ENCODE results near the gene PLEKHG4. TPM values are rescaled to one million over a fixed set of nuclear protein-coding genes. Genes with fewer than 3 reads are reported as not detected.
A peak's percentile ranks its signal among the peaks of the same experiment; 100 is the strongest.

Gene PLEKHG4
- total RNA-seq, 1 donor from 2014 or later = 3.4 TPM

- Mint-ChIP-seq H3K9me3 (ENCODE audit: unreplicated experiment) (no peaks in the 10 kb centered on the region), H3K36me3 (ENCODE audit: unreplicated experiment) (no peaks in the 10 kb centered on the region), H3K4me1 (ENCODE audit: low read depth, unreplicated experiment) (no peaks in the 10 kb centered on the region), H3K27ac (ENCODE audit: unreplicated experiment) (no peak overlapping the region), H3K27me3 (ENCODE audit: unreplicated experiment) (peaks cover 3% of the 10 kb centered on the region), H3K4me3 (ENCODE audit: unreplicated experiment) (no peak overlapping the region)
- DNase-seq = no peak
- no peak for TF ChIP-seq CTCF (IDR thresholded peaks at IDR 0.05; ENCODE audit: partially characterized antibody, unreplicated experiment)
Observed at GRCh38 chr16:67234180-67234597, 45.1 kb upstream of the PLEKHG4 start.

GRCh38 chr16:67235816-67236562 lies 43.3 kb upstream of the PLEKHG4 start:
- peak overlapping the region; percentile 74 for H3K4me3 Mint-ChIP-seq (ENCODE audit: unreplicated experiment)

GRCh38 chr16:67236563-67237395 lies 42.6 kb upstream of the PLEKHG4 start:
- H3K27ac Mint-ChIP-seq (ENCODE audit: unreplicated experiment) = peak overlapping the region; percentile 33
- no peak for TF ChIP-seq CTCF (IDR thresholded peaks at IDR 0.05; ENCODE audit: partially characterized antibody, unreplicated experiment)
- H3K4me3 Mint-ChIP-seq (ENCODE audit: unreplicated experiment) = peak overlapping the region; percentile 74
- no peaks in the 10 kb centered on the region for H3K36me3 Mint-ChIP-seq (ENCODE audit: unreplicated experiment)
- H3K27me3 Mint-ChIP-seq (ENCODE audit: unreplicated experiment) = peaks cover 5% of the 10 kb centered on the region
- H3K9me3 Mint-ChIP-seq (ENCODE audit: unreplicated experiment) = no peaks in the 10 kb centered on the region
- H3K4me1 Mint-ChIP-seq (ENCODE audit: low read depth, unreplicated experiment) = no peaks in the 10 kb centered on the region
- peak; percentile 83 for DNase-seq

More at GRCh38 chr16:67235816-67236562, 43.3 kb upstream of the PLEKHG4 start:
- TF ChIP-seq CTCF (IDR thresholded peaks at IDR 0.05; ENCODE audit: partially characterized antibody, unreplicated experiment) = no peak
- Mint-ChIP-seq H3K27ac (ENCODE audit: unreplicated experiment) (peak overlapping the region; percentile 23), H3K36me3 (ENCODE audit: unreplicated experiment) (no peaks in the 10 kb centered on the region), H3K27me3 (ENCODE audit: unreplicated experiment) (peaks cover 5% of the 10 kb centered on the region), H3K9me3 (ENCODE audit: unreplicated experiment) (no peaks in the 10 kb centered on the region), H3K4me1 (ENCODE audit: low read depth, unreplicated experiment) (no peaks in the 10 kb centered on the region)
- no peak for DNase-seq

- Mint-ChIP-seq H3K36me3 (ENCODE audit: unreplicated experiment) (no peaks in the 10 kb centered on the region), H3K9me3 (ENCODE audit: unreplicated experiment) (no peaks in the 10 kb centered on the region), H3K27ac (ENCODE audit: unreplicated experiment) (peak overlapping the region; percentile 33), H3K27me3 (ENCODE audit: unreplicated experiment) (peaks cover 5% of the 10 kb centered on the region), H3K4me1 (ENCODE audit: low read depth, unreplicated experiment) (no peaks in the 10 kb centered on the region), H3K4me3 (ENCODE audit: unreplicated experiment) (no peak overlapping the region)
- no peak for DNase-seq
- no peak for TF ChIP-seq CTCF (IDR thresholded peaks at IDR 0.05; ENCODE audit: partially characterized antibody, unreplicated experiment)
Observed at GRCh38 chr16:67237396-67238277, 41.7 kb upstream of the PLEKHG4 start.
